GM18870 (cell line): Measurements from ENCODE around the gene DAZ4.
"Not testable (repeated sequence)": the region's sequence is repeated elsewhere in the genome, so short reads cannot be mapped to it uniquely, and the experiment has no call there.

ENCODE experiments used
- ATAC-seq: cut with Tn5 transposase; IDR thresholded peaks from one replicate; pipeline ENCODE4 v1.9.1; 2021; ENCODE audit warnings: moderate library complexity; ENCODE audit not compliant: unreplicated experiment

The DAZ4 gene, protein sequence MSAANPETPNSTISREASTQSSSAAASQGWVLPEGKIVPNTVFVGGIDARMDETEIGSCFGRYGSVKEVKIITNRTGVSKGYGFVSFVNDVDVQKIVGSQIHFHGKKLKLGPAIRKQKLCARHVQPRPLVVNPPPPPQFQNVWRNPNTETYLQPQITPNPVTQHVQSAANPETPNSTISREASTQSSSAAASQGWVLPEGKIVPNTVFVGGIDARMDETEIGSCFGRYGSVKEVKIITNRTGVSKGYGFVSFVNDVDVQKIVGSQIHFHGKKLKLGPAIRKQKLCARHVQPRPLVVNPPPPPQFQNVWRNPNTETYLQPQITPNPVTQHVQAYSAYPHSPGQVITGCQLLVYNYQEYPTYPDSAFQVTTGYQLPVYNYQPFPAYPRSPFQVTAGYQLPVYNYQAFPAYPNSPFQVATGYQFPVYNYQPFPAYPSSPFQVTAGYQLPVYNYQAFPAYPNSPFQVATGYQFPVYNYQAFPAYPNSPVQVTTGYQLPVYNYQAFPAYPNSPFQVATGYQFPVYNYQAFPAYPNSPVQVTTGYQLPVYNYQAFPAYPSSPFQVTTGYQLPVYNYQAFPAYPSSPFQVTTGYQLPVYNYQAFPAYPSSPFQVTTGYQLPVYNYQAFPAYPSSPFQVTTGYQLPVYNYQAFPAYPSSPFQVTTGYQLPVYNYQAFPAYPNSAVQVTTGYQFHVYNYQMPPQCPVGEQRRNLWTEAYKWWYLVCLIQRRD

GRCh38 chrY:24833619-24834018 is at the start of gene DAZ4:
Gene DAZ4, plus strand, starts transcription at chrY:24833919. Its CDS starts 208 bp downstream, at chrY:24834127.
- ATAC-seq = not testable (repeated sequence)

DNA sequence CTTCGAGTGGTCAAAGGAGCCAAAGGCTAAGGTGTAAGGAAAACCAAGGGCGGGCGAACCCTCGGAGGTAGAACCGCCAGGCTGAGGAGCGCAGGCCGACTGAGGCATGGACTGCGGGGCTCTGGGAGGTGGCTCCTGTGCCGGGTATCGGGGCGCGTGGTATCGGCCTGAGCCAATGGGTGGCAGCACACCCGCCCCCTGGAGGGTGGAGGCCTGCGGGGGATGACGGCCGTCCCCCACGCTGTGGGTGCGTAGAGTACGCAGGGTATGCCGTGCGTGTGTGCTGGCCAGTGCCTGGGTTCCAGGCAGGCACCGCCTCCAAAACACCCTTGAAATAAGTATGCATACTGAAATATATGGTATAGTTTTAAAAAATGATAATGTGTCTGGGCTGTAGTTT is 20.4 kb upstream of the DAZ4 start, which contains the start of gene DAZ3:
Gene DAZ3, minus strand, starts transcription at position 101 of the 400 bp plus-strand sequence. CDS start 208 bp downstream, outside the sequence.
- not testable (repeated sequence) for ATAC-seq

- not testable (repeated sequence) for ATAC-seq
These were observed 11.9 kb upstream of the DAZ4 start for GRCh38 chrY:24821836-24822235.

DNA sequence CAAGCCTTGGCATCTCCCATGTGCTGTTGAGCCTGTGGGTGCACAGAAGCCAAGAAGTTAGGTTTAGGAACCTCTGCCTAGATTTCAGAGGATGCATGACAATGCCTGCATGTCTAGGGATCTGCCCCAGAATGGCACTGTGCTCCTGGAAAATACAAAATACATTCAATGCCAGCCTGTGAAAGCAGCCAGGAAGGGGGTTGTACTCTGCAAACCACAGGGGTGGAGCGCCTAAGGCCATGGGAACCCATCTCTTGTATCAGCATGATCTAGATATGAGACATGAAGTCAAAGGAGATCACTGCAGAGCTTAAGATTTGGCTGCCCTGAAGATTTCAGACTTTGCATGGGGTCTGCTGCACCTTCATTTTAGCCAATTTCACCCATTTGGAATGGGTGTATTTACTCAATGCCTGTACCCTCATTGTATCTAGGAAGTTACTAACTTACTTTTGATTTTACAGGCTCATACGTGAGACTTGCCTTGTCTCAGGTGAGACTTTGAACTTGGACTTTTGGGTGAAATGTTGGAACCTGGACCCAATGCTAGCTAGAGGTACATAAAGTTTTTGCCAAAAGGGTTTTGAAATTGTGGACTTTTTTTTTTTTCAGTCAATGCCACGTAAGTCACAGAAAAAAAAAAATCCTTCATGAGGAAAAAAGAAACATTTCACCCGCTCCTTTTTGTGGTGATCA is 9.4 kb upstream of the DAZ4 start:
- ATAC-seq = not testable (repeated sequence)

- not testable (repeated sequence) for ATAC-seq
These were observed 8.7 kb upstream of the DAZ4 start for GRCh38 chrY:24825069-24825468.
